ENCODE data around the gene ZNF608.

DNA sequence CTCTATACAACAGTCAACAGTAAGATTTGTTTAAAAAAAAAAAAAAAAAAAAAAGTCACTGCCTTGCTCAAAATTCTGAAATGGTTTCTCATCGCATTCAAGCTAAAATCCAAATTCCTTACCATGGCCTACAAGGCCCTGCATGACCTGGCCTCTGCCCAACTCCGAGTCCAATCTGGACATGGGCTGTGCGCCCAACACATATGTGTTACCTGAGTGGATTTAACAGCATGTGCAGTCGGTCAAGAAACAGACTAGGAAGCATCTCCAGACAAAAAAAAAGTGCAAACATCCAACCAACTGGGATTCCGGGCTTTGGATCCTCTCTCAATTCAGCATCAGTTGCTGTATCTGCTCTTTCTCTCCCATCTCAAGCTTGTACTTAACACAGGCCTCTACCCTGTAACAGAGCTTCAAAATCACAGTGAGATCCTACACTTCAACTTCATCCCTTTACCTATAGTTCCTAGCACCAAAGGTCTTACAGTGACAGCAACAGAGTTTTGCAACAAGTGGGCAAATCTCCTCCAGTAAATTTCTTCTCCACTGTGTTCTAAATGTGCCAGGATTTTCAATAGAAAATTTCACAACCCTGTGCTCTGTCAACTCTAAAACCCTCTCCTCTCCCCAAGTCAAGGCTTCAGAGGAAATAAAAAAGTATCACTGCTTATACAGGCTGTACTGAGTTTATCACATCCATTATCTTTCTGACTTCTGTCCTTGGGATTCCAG, 19.6 kb downstream of the ZNF608 start:
- TF ChIP-seq, protein P1, sequence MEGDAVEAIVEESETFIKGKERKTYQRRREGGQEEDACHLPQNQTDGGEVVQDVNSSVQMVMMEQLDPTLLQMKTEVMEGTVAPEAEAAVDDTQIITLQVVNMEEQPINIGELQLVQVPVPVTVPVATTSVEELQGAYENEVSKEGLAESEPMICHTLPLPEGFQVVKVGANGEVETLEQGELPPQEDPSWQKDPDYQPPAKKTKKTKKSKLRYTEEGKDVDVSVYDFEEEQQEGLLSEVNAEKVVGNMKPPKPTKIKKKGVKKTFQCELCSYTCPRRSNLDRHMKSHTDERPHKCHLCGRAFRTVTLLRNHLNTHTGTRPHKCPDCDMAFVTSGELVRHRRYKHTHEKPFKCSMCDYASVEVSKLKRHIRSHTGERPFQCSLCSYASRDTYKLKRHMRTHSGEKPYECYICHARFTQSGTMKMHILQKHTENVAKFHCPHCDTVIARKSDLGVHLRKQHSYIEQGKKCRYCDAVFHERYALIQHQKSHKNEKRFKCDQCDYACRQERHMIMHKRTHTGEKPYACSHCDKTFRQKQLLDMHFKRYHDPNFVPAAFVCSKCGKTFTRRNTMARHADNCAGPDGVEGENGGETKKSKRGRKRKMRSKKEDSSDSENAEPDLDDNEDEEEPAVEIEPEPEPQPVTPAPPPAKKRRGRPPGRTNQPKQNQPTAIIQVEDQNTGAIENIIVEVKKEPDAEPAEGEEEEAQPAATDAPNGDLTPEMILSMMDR (IDR thresholded peaks at IDR 0.05), result no peak
- TF ChIP-seq POLR2AphosphoS5 (IDR thresholded peaks at IDR 0.05) (no peak), POLR2A (IDR thresholded peaks at IDR 0.05) (no peak)
